Measurements from ENCODE around the gene GJB1.
"Not testable (repeated sequence)": the region's sequence is repeated elsewhere in the genome, so short reads cannot be mapped to it uniquely, and the experiment has no call there.

Gene GJB1

GRCh38 chrX:71222929-71223328 lies at the start of gene GJB1:
GJB1 (plus strand) TSS chrX:71223224; CDS start chrX:71223708, 484 bp downstream.
- DNase-seq (ENCODE audit: low spot score) = peak; percentile 91

GRCh38 chrX:71173440-71173839 lies 49.6 kb upstream of the GJB1 start:
- DNase-seq (ENCODE audit: low spot score) = no peak

- DNase-seq (ENCODE audit: low spot score) = no peak
Observed at GRCh38 chrX:71174795-71175194, 48.2 kb upstream of the GJB1 start.

- no peak for DNase-seq (ENCODE audit: low spot score)
Observed at GRCh38 chrX:71175531-71175930, 47.5 kb upstream of the GJB1 start.

- DNase-seq (ENCODE audit: low spot score) = no peak
Observed at GRCh38 chrX:71177327-71177726, 45.7 kb upstream of the GJB1 start.

GRCh38 chrX:71178908-71179307 lies 44.1 kb upstream of the GJB1 start:
- peak; percentile 75 for DNase-seq (ENCODE audit: low spot score)

GRCh38 chrX:71180579-71181265 lies 42.3 kb upstream of the GJB1 start:
- not testable (repeated sequence) for DNase-seq (ENCODE audit: low spot score)

GRCh38 chrX:71181558-71181909 lies 41.5 kb upstream of the GJB1 start:
- no peak for DNase-seq (ENCODE audit: low spot score)

GRCh38 chrX:71181910-71182799 lies 40.9 kb upstream of the GJB1 start:
- peak; percentile 96 for DNase-seq (ENCODE audit: low spot score)

- no peak for DNase-seq (ENCODE audit: low spot score)
Observed at GRCh38 chrX:71182871-71183270, 40.2 kb upstream of the GJB1 start.

GRCh38 chrX:71183341-71183740 lies 39.7 kb upstream of the GJB1 start:
- DNase-seq (ENCODE audit: low spot score) = no peak

GRCh38 chrX:71184092-71184491 lies 38.9 kb upstream of the GJB1 start:
- DNase-seq (ENCODE audit: low spot score) = no peak

GRCh38 chrX:71184803-71185495 lies 38.1 kb upstream of the GJB1 start:
- DNase-seq (ENCODE audit: low spot score) = no peak

GRCh38 chrX:71191248-71191647 lies 31.8 kb upstream of the GJB1 start:
- DNase-seq (ENCODE audit: low spot score) = no peak

GRCh38 chrX:71195964-71196649 lies 26.9 kb upstream of the GJB1 start:
- DNase-seq (ENCODE audit: low spot score) = no peak

GRCh38 chrX:71198066-71198465 lies 25.0 kb upstream of the GJB1 start:
- peak; percentile 38 for DNase-seq (ENCODE audit: low spot score)

GRCh38 chrX:71199252-71200008 lies 23.6 kb upstream of the GJB1 start:
- DNase-seq (ENCODE audit: low spot score) = no peak

- DNase-seq (ENCODE audit: low spot score) = no peak
Observed at GRCh38 chrX:71210816-71211215, 12.2 kb upstream of the GJB1 start.

- DNase-seq (ENCODE audit: low spot score) = no peak
Observed at GRCh38 chrX:71212536-71212935, 10.5 kb upstream of the GJB1 start.

GRCh38 chrX:71214152-71214551 lies 8.9 kb upstream of the GJB1 start:
- no peak for DNase-seq (ENCODE audit: low spot score)

GRCh38 chrX:71214604-71215337 lies 8.3 kb upstream of the GJB1 start:
- DNase-seq (ENCODE audit: low spot score) = no peak
